HG02870 (cell line): Measurements from ENCODE around the gene PPP3CA.

Source experiments
- ATAC-seq: cut with Tn5 transposase; IDR thresholded peaks from one replicate; pipeline ENCODE4 v1.9.1; 2021; ENCODE audit warnings: mild to moderate bottlenecking, moderate library complexity; ENCODE audit not compliant: unreplicated experiment

Gene PPP3CA

DNA sequence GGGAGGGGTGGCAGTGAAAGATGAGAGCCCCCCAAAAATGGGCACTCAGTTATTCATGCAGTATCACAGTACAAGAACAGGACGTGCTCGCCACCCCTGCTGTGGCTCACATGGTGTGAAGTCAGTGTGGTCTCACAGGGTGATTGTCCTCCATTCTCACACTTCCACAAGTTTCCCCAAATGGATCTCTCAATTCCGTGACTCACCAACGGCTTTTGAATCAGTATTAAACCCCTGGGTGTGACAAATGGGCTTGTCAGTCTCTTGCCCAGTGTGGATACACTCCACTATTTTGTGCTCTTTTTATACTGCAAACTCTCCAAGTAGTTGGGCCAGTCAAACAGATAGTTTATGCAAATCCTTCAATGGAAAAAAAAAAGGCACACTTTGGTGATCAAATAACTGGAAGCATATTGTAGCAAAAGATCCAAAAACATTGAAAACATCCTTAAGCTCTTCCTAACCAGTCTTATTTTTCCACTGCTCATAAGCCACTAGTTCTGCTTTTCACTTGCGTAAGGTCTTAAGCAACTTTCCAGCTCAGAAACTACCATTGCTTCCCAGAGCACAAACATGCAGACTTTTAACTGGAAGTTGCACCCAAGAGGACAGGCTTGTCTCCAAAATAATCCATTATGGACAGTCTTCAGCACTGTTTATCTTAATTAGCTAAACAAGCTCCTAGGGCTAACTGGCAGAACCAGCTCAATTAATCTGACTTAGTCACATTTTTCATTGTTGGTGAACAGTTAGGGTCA is 365.7 kb downstream of the PPP3CA start:
- no peak for ATAC-seq

DNA sequence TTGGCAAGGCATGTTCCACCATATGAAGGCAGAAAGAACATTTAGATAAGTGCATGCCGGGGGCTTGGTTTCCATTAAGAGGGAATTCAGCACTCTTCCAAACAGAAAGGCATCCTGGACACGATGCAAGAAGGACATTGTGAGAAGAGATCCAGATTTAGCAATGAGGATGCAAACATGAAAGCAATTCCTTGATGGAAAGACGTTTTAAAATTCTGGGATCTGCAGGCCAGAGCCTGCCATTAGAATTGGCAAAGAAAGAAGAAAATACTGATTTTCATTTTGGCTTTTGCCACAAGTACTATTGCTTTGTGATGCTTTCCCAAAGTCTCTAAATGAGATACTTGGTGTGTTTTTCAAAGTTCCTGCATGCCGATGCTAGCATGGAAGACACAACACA is 367.6 kb downstream of the PPP3CA start:
- ATAC-seq = no peak

DNA sequence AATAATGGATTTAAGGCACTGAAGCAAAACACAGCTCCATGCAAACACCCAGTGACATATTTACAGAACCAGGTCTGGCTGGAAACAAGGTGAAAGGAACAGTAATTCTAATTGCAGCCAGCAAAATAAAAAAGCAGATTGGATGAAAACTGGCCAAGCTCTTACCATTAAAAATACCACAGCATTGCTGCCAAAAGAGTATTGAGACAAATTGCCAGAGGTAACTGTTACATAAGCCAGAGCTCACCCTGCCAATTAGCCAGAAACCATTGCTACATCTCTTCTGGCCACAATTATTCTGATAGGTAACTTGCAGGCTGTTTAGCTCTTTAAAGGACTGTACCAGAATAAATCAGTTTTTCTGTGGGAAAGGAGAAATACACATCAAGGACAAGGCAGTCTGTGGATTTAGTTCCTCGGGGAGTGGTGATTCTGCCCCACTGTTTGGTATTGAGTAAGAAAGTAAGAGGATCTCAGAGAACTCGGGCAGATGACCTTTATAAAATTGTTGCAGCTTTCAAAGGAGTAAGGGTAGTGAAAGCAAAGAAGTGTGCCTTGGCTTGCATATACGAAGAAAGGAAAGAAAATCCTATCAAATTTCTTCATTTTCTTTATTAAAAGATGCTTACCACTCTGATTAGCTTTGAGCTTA is 369.5 kb downstream of the PPP3CA start:
- ATAC-seq = no peak

DNA sequence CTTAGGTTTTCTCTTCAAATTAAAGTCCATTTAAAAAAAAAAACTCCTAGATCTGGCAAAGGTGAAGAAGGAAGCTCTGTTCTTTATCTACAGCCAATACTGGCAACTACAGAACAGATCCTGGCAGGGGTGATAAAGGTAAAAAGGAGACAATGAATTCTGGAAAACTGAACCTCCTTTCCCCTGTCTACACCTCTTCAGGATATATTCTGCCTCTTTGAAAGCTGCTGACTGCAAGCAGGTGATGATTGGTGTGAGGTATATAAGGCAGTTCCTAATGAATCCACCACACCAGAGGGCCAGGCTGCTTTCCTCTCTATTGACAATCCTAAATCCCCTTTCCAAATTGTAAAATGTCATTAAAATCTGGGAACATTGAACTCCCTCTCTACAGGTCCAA is 370.1 kb downstream of the PPP3CA start:
- no peak for ATAC-seq
